ENCODE results near the gene MAP1B. TPM values are rescaled to one million over a fixed set of nuclear protein-coding genes. Genes with fewer than 3 reads are reported as not detected.
A peak's percentile ranks its signal among the peaks of the same experiment; 100 is the strongest.

MAP1B gene
- total and polyA plus RNA-seq, 10 donors, result 0.68 to 17.3 (median 9.8) TPM

DNA sequence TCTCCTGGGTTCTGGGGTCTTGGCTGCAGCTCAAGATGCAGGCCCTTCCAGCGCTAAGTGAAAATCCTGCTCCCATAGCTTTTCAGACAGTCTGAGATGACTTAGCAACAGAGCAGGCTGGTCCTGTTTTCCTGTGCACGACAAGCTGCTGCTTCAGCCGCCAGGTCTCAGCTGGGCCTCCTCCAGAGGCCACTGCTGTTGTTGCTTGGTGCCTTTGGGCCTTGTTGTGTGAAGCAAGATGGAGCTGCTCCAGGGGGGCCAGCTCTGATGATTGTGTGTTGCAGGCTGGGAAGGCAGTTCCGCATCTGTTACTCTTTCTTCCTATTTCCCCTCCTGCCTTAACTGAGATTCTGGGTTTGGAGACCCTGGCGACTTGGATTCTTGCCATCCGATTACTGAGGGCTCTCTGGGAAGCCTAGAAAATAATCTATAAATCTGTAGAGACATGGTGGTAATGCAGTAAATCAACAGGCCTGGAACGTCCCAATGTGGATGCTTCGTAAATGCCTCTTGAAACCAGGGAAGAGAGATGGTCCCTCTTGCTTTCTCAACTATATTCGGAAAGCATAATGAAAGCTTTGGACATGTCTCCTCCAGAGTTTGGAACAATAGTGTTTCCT, 3.2 kb downstream of the MAP1B start:
- no peak for DNase-seq
- intact Hi-C loops (cut with DNase I; ENCODE audit: low total_unique reads), result no loop called here
- Histone ChIP-seq H3K9me3 (no peaks in the 10 kb centered on the region), H3K4me1 (peaks cover 11 to 31% (median 22%) of the 10 kb centered on the region in 6 donors), H3K36me3 (no peaks in the 10 kb centered on the region), H3K27me3 (replicated peaks in 1 of 7) (peaks cover 0 to 63% (median 24%) of the 10 kb centered on the region in 7 donors), H3K4me3 (no peak overlapping the region), H3K27ac (no peak overlapping the region)
- 89 to 93% (median 93%) methylated on average over 9 of the region's 9 CpGs for WGBS, 5 donors
- TF ChIP-seq POLR2AphosphoS5 (IDR thresholded peaks at IDR 0.05), result no peak
- TF ChIP-seq POLR2A (IDR thresholded peaks at IDR 0.05), result no peak
- TF ChIP-seq CTCF (IDR thresholded peaks at IDR 0.05 in 8 of 11, conservative IDR thresholded peaks at IDR 0.05 in 3 of 11), result no peak

- intact Hi-C loops (cut with DNase I; ENCODE audit: low total_unique reads), result no loop called here
- no peaks in the 10 kb centered on the region for H3K9me3 ChIP-seq
- H3K4me3 ChIP-seq, result no peak overlapping the region
- peaks cover 11 to 22% (median 17%) of the 10 kb centered on the region in 6 donors for H3K4me1 ChIP-seq
- H3K27me3 ChIP-seq (replicated peaks in 1 of 7), result peaks cover 0 to 49% (median 18%) of the 10 kb centered on the region in 7 donors
- 80 to 100% (median 95%) methylated on average over 1 of the region's 1 CpG for WGBS, 5 donors
- TF ChIP-seq POLR2A (IDR thresholded peaks at IDR 0.05) (no peak), POLR2AphosphoS5 (IDR thresholded peaks at IDR 0.05) (no peak), CTCF (IDR thresholded peaks at IDR 0.05 in 8 of 11, conservative IDR thresholded peaks at IDR 0.05 in 3 of 11) (no peak)
- DNase-seq, result no peak
- no peaks in the 10 kb centered on the region for H3K36me3 ChIP-seq
- H3K27ac ChIP-seq, result no peak overlapping the region
These were observed 5.1 kb downstream of the MAP1B start for GRCh38 chr5:72112389-72112788.

DNA sequence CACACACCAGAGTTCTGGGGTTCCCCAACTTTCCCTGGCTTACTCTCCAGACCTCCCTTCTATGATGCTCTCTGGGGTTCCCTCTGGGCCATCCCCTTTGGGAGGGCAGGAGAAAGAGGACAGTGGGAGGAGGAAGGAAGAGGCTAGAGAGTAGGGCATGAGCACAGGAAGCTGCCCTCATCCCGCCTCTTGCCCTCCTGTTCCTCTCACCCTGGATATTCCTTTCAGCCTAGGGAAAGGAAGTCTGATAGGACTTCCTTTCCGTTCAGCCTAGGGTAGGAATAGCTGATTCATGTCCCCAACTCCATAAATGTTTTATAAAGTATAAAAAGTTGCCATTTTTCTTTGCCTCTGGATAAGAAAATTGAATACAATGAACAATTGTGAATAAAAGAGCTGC, 7.4 kb downstream of the MAP1B start:
- Histone ChIP-seq H3K4me1 (peaks cover 0 to under 1% (median 0%) of the 10 kb centered on the region in 6 donors), H3K9me3 (no peaks in the 10 kb centered on the region), H3K36me3 (no peaks in the 10 kb centered on the region), H3K4me3 (no peak overlapping the region), H3K27me3 (replicated peaks in 1 of 7) (peaks cover 0 to 27% (median 0%) of the 10 kb centered on the region in 7 donors), H3K27ac (peak overlapping the region in 1 of 8 donors; percentile 28)
- WGBS, 5 donors, result 47 to 77% (median 60%) methylated on average over 2 of the region's 2 CpGs
- no peak for DNase-seq
- TF ChIP-seq POLR2A (IDR thresholded peaks at IDR 0.05) (no peak), CTCF (IDR thresholded peaks at IDR 0.05 in 8 of 11, conservative IDR thresholded peaks at IDR 0.05 in 3 of 11) (no peak), POLR2AphosphoS5 (IDR thresholded peaks at IDR 0.05) (no peak)
- intact Hi-C loops (cut with DNase I; ENCODE audit: low total_unique reads), result no loop called here

DNA sequence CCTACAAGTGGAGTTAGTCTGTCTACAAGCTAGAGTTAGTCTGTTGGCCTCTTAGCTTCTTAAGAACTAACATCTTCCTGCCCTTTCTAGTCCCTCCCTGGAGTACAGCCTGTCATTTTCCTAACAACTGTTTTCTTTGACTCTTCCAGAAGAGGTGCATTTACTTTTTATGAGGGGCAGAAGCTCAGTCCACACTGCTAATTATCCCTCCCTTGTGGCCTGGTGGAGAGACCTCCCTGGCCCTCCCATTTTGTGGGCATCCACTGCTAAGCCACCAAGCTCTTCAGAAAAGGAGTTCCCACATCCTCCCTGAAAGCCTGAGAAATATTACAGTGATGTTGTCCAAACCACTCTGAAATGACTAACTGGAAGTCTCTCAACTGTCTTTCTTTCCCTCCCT, 8.0 kb downstream of the MAP1B start:
- no peaks in the 10 kb centered on the region for H3K9me3 ChIP-seq
- intact Hi-C loops (cut with DNase I; ENCODE audit: low total_unique reads), result no loop called here
- no peak overlapping the region for H3K4me3 ChIP-seq
- H3K36me3 ChIP-seq, result no peaks in the 10 kb centered on the region
- DNase-seq, result no peak
- no peak for TF ChIP-seq POLR2A (IDR thresholded peaks at IDR 0.05)
- TF ChIP-seq POLR2AphosphoS5 (IDR thresholded peaks at IDR 0.05), result no peak
- no peak for TF ChIP-seq CTCF (IDR thresholded peaks at IDR 0.05 in 8 of 11, conservative IDR thresholded peaks at IDR 0.05 in 3 of 11)
- H3K27me3 ChIP-seq (replicated peaks in 1 of 7), result peaks cover 0 to 22% (median 0%) of the 10 kb centered on the region in 7 donors
- H3K4me1 ChIP-seq, result no peaks in the 10 kb centered on the region
- H3K27ac ChIP-seq, result peak overlapping the region in 1 of 8 donors; percentile 28
